HepG2 (cell line): ENCODE measurements around the gene TLK2. TPM values are rescaled to one million over a fixed set of nuclear protein-coding genes. Genes with fewer than 3 reads are reported as not detected.

ENCODE experiments used
- ARNTL ChIP-seq: sonication (generic); formaldehyde crosslinking; IDR thresholded peaks from 2 replicates; pipeline ENCODE4 v1.4.0; 2020; ENCODE audit warnings: mild to moderate bottlenecking, missing genetic modification reagents
- CTCF ChIP-seq: sonication (generic); formaldehyde crosslinking; IDR thresholded peaks from 2 replicates; pipeline ENCODE4 v1.5.0; 2020; ENCODE audit warnings: mild to moderate bottlenecking, missing genetic modification reagents, moderate library complexity
- FOSL2 ChIP-seq: sonication (generic); formaldehyde crosslinking; IDR thresholded peaks from 2 replicates; pipeline ENCODE4 v1.4.0; 2020; ENCODE audit warnings: missing genetic modification reagents
- HMGXB3 ChIP-seq: sonication (generic); formaldehyde crosslinking; IDR thresholded peaks from 2 replicates; pipeline ENCODE4 v1.4.0; 2020; ENCODE audit warnings: missing genetic modification reagents, borderline replicate concordance
- HOXA9 ChIP-seq: sonication (generic); formaldehyde crosslinking; IDR thresholded peaks from 2 replicates; pipeline ENCODE4 v1.8.1; 2022; ENCODE audit warnings: missing genetic modification reagents, mild to moderate bottlenecking, moderate library complexity, borderline replicate concordance
- IRF1 ChIP-seq: sonication (generic); formaldehyde crosslinking; IDR thresholded peaks from 2 replicates; pipeline ENCODE4 v1.4.0; 2020; ENCODE audit warnings: low read depth, mild to moderate bottlenecking, missing genetic modification reagents
- KDM4B ChIP-seq: sonication (generic); formaldehyde crosslinking; IDR thresholded peaks from 2 replicates; pipeline ENCODE4 v1.4.0; 2020; ENCODE audit warnings: missing genetic modification reagents
- MATR3 ChIP-seq: sonication (generic); formaldehyde crosslinking; IDR thresholded peaks from 2 replicates; pipeline ENCODE4 v1.4.0; 2020; ENCODE audit warnings: missing genetic modification reagents
- NFAT5 ChIP-seq: sonication (generic); formaldehyde crosslinking; IDR thresholded peaks from 2 replicates; pipeline ENCODE4 v1.4.0; 2020; ENCODE audit warnings: missing genetic modification reagents
- PLRG1 ChIP-seq: fragments of 450-650 bp; conservative IDR thresholded peaks from 2 replicates; pipeline ENCODE4 v1.6.1; 2016
- SP2 ChIP-seq: sonication (generic); formaldehyde crosslinking; IDR thresholded peaks from 2 replicates; pipeline ENCODE4 v1.5.1; 2020; ENCODE audit warnings: mild to moderate bottlenecking, missing genetic modification reagents
- TBX3 ChIP-seq: fragments of 450-650 bp; IDR thresholded peaks from 2 replicates; pipeline ENCODE4 v1.6.1; 2017; ENCODE audit warnings: antibody characterized with exemption, mild to moderate bottlenecking, inconsistent platforms, borderline replicate concordance
- XRCC5 ChIP-seq: fragments of 200-400 bp; formaldehyde crosslinking; optimal IDR thresholded peaks from 2 replicates; pipeline ENCODE3; 2017; ENCODE audit warnings: mild to moderate bottlenecking, low read length
- ZNF333 ChIP-seq: sonication (generic); formaldehyde crosslinking; IDR thresholded peaks from 2 replicates; pipeline ENCODE4 v1.4.0; 2020; ENCODE audit warnings: mild to moderate bottlenecking, missing genetic modification reagents, borderline replicate concordance
- ZNF777 ChIP-seq: sonication (generic); formaldehyde crosslinking; IDR thresholded peaks from 2 replicates; pipeline ENCODE4 v1.4.0; 2020; ENCODE audit warnings: missing genetic modification reagents
- ZSCAN22 ChIP-seq: sonication (generic); formaldehyde crosslinking; IDR thresholded peaks from 2 replicates; pipeline ENCODE4 v1.4.0; 2020; ENCODE audit warnings: mild to moderate bottlenecking, missing genetic modification reagents
- polyA plus RNA-seq, 8 experiments: library from polyadenylated mRNA; depleted of rRNA in 3 of 8; stranded (reverse) in 7 of 8; unstranded in 1 of 8; fragments of >200 nt; fragmentation: Illumina TruSeq in 4 of 8; extraction: Trizol in 4 of 8; gene quantifications; 2 replicates each; pipeline versions ENCODE4 v1.2.1 to v1.2.3, GENCODE V29; 2011 to 2016; ENCODE audit warnings: low read depth in 4 of 8, missing spikeins in 1 of 8, mixed read lengths in 1 of 8; ENCODE audit not compliant: insufficient read depth in 1 of 8
- total RNA-seq, 5 experiments: library from RNA; depleted of rRNA; stranded (reverse); fragments of >200 nt; fragmentation: Illumina TruSeq; extraction: Trizol; gene quantifications; 2 replicates each; pipeline ENCODE4 v1.2.3, GENCODE V29; 2016; ENCODE audit warnings: low read depth in 1 of 5

TLK2 gene
- total and polyA plus RNA-seq, 2 of the 13 experiments (the other 11 are each of a cell fraction or from before 2014, with no cell fraction given) = 58.7 to 60.8 TPM

GRCh38 chr17:62616993-62617893, 138.6 kb downstream of the TLK2 start (continued):
- no peak for TF ChIP-seq HMGXB3 (CRISPR knock-in tag)
- no peak for TF ChIP-seq ZNF777 (CRISPR knock-in tag)
- TF ChIP-seq MATR3 (CRISPR knock-in tag) = no peak
- TF ChIP-seq FOSL2 (CRISPR knock-in tag) = 0 out of 2 replicates have a peak, but pooled peaks have one; percentile 41
- TF ChIP-seq KDM4B (CRISPR knock-in tag) = no peak
- TF ChIP-seq IRF1 = no peak
- no peak for TF ChIP-seq NFAT5 (CRISPR knock-in tag)
- no peak; the same call in 1 of the 2 replicates for TF ChIP-seq HOXA9 (CRISPR knock-in tag)
- no peak for TF ChIP-seq SP2 (CRISPR knock-in tag)
- TF ChIP-seq CTCF = peak; percentile 32; the same call in 1 of the 2 replicates
- no peak for TF ChIP-seq PLRG1
- TF ChIP-seq TBX3 = peak; percentile 59; the same call in 1 of the 2 replicates
- TF ChIP-seq XRCC5 = peak; percentile 93
- TF ChIP-seq ZSCAN22 (CRISPR knock-in tag) = no peak
- TF ChIP-seq ARNTL (CRISPR knock-in tag) = peak; percentile 71
- TF ChIP-seq ZNF333 (CRISPR knock-in tag) = no peak
